HepG2 (cell line): ENCODE data around the gene AS3MT.

Experiments used
- CTCF ChIP-seq: sonication (generic); formaldehyde crosslinking; IDR thresholded peaks from 2 replicates; pipeline ENCODE4 v1.5.0; 2020; ENCODE audit warnings: mild to moderate bottlenecking, missing genetic modification reagents, moderate library complexity
- ZNF749 ChIP-seq: sonication (generic); formaldehyde crosslinking; IDR thresholded peaks from 2 replicates; pipeline ENCODE4 v1.8.0; 2022; ENCODE audit warnings: mild to moderate bottlenecking, missing genetic modification reagents, moderate library complexity, borderline replicate concordance

DNA sequence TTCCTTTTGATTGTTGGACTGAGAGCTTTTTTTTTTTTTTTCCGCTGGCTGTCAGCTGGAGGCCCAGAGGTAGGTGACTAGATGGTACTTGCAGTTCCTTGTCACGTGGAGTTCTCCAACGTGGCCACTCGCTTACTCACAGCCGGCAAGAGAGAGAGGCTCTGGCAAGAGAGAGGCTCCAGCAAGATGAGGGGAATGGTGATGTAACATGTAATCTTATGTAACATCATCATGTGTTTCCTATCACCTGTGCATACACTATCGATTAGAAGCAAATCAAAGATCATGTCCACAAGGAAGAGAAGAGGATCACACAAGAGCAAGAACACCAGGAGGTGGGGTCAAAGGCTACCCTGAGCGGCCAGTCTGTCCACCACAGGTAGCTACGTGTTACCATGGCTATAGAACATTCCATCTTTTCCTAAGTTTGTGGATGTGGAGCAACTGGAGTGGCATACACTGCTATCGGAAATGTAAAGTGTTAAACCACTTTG lies 19.2 kb upstream of the AS3MT start:
- peak; percentile 61; the same call in 1 of the 2 replicates for TF ChIP-seq ZNF749
- no peak for TF ChIP-seq CTCF (CRISPR knock-in tag)
